Endothelial cell of umbilical vein (primary cell): Measurements from ENCODE around the gene TFDP1. TPM values are rescaled to one million over a fixed set of nuclear protein-coding genes. Genes with fewer than 3 reads are reported as not detected.

ENCODE experiments used
- BruUV-seq: library from RNA; stranded (reverse); fragments of 400-500 nt; replicated peaks from 2 replicates; lab custom pipeline; 2021; lab: Mats Ljungman, UMichigan
- CTCF ChIA-PET: fragments of 300-600, 350-600 bp; sonication (Branson Sonifier 250); formaldehyde crosslinking; loops from one replicate; lab custom pipeline; 2021; ENCODE audit warnings: antibody characterized with exemption, inconsistent platforms; lab: Charles Lee
- POLR2A ChIA-PET: fragments of 300-600, 350-600 bp; sonication (Branson Sonifier 250); formaldehyde crosslinking; loops from one replicate; lab custom pipeline; 2021; ENCODE audit warnings: antibody characterized with exemption, inconsistent platforms; lab: Charles Lee
- DNase-seq: peaks from one replicate; pipeline ENCODE4 v3.0.0-alpha.2; 2011; ENCODE audit warnings: low read depth, low spot score
- FAIRE-seq: peaks from 2 replicates; lab custom pipeline; 2011; peaks lifted over from hg19 to GRCh38; lab: Jason Lieb, UNC
- H2AFZ ChIP-seq: 2 replicates; pipeline ENCODE4 v1.6.0; 2012; ENCODE audit warnings: low read depth, low read length, control low read depth, inconsistent platforms
- H3K27ac ChIP-seq: 2 replicates; pipeline ENCODE4 v1.5.1; 2011; ENCODE audit warnings: low read depth, mild to moderate bottlenecking, control low read depth, low read length, moderate library complexity; ENCODE audit not compliant: insufficient read depth
- H3K27me3 ChIP-seq, 2 experiments: 2 replicates each; pipeline versions ENCODE4 v1.6.0 to v1.6.1; 2011; ENCODE audit warnings: low read length in 2 of 2, mixed read lengths in 1 of 2; ENCODE audit not compliant: control insufficient read depth in 2 of 2, insufficient read depth in 2 of 2
- H3K36me3 ChIP-seq, 2 experiments: 2 replicates in 1 of 2; 3 replicates in 1 of 2; pipeline ENCODE4 v1.5.1; 2011; ENCODE audit warnings: low read length in 2 of 2, mild to moderate bottlenecking in 1 of 2, moderate library complexity in 1 of 2; ENCODE audit not compliant: control insufficient read depth in 2 of 2, insufficient read depth in 2 of 2; ENCODE audit errors: extremely low read depth in 1 of 2
- H3K4me1 ChIP-seq: 3 replicates; pipeline ENCODE4 v1.5.1; 2011; ENCODE audit warnings: mild to moderate bottlenecking, low read length; ENCODE audit not compliant: control insufficient read depth, insufficient read depth; ENCODE audit errors: extremely low read depth
- H3K4me2 ChIP-seq: 2 replicates; pipeline ENCODE4 v1.6.1; 2011; ENCODE audit warnings: low read length, control low read depth, mixed read lengths; ENCODE audit not compliant: insufficient read depth
- H3K4me3 ChIP-seq, 3 experiments: fragments of 200-600 bp in 1 of 3; sonication (generic), shearing (Covaris generic) in 1 of 3; replicated peaks in 1 of 3; 2 replicates each; pipeline ENCODE4 v1.5.1; 2011 to 2016; ENCODE audit warnings: control low read depth in 3 of 3, low read length in 3 of 3, mild to moderate bottlenecking in 2 of 3, inconsistent platforms in 1 of 3, low read depth in 1 of 3, moderate library complexity in 1 of 3; ENCODE audit not compliant: insufficient read depth in 1 of 3
- H3K79me2 ChIP-seq: 2 replicates; pipeline ENCODE4 v1.6.0; 2012; ENCODE audit warnings: low read length, inconsistent platforms; ENCODE audit not compliant: control insufficient read depth, insufficient read depth
- H3K9ac ChIP-seq: replicated peaks from 2 replicates; pipeline ENCODE3; 2011; ENCODE audit warnings: low read length, control low read depth; ENCODE audit not compliant: insufficient read depth; ENCODE audit errors: extremely low read depth
- H3K9me1 ChIP-seq: replicated peaks from 3 replicates; pipeline ENCODE4 v1.6.0; 2011; ENCODE audit warnings: mild to moderate bottlenecking, low read length; ENCODE audit not compliant: control insufficient read depth, insufficient read depth; ENCODE audit errors: extremely low read depth
- H3K9me3 ChIP-seq: replicated peaks from 2 replicates; pipeline ENCODE4 v1.5.1; 2012; ENCODE audit warnings: low read length, inconsistent platforms; ENCODE audit not compliant: control insufficient read depth, insufficient read depth
- H4K20me1 ChIP-seq: replicated peaks from 2 replicates; pipeline ENCODE3; 2011; ENCODE audit warnings: mild to moderate bottlenecking, low read length; ENCODE audit not compliant: control insufficient read depth, insufficient read depth; ENCODE audit errors: extremely low read depth
- EZH2 ChIP-seq: IDR thresholded peaks from 2 replicates; pipeline ENCODE4 v1.6.1; 2012; ENCODE audit warnings: borderline replicate concordance, low read depth, mild to moderate bottlenecking, moderate library complexity, low read length, inconsistent platforms; ENCODE audit not compliant: severe bottlenecking
- FOS ChIP-seq: IDR thresholded peaks from 2 replicates; pipeline ENCODE4 v1.6.1; 2011; ENCODE audit warnings: mild to moderate bottlenecking, low read length, moderate library complexity, borderline replicate concordance; ENCODE audit not compliant: insufficient read depth
- GATA2 ChIP-seq: IDR thresholded peaks from 2 replicates; pipeline ENCODE4 v1.7.0; 2011; ENCODE audit warnings: low read depth, mild to moderate bottlenecking, moderate library complexity, mixed read lengths, low read length; ENCODE audit not compliant: insufficient read length, insufficient read depth
- JUN ChIP-seq: IDR thresholded peaks from 2 replicates; pipeline ENCODE4 v1.6.1; 2011; ENCODE audit warnings: borderline replicate concordance, low read depth; ENCODE audit not compliant: insufficient read length, insufficient read depth
- MYC ChIP-seq: IDR thresholded peaks from one replicate; pipeline ENCODE4 v1.6.1; 2011; ENCODE audit warnings: mild to moderate bottlenecking, low read depth, low read length
- POLR2A ChIP-seq: IDR thresholded peaks from 2 replicates; pipeline ENCODE4 v1.6.1; 2012; ENCODE audit warnings: low read depth, mild to moderate bottlenecking, control low read depth, low read length
- POLR2AphosphoS5 ChIP-seq: IDR thresholded peaks from 2 replicates; pipeline ENCODE4 v1.6.1; 2012; ENCODE audit warnings: low read depth, mild to moderate bottlenecking, control low read depth, low read length, moderate library complexity; ENCODE audit not compliant: insufficient read depth
- dilution Hi-C: fragments of 300-500 bp; cut with MboI; formaldehyde crosslinking; loops from one replicate; pipeline ENCODE4 v1.15.0; 2019; ENCODE audit warnings: low sequenced_read_pairs; ENCODE audit not compliant: extremely low pct_ligation_motif_present
- intact Hi-C: fragments of 100-400 bp; cut with micrococcal nuclease; formaldehyde crosslinking; loops from one replicate; pipeline ENCODE4 v1.10.0; 2022
- polyA plus RNA-seq, 4 experiments: library from polyadenylated mRNA; depleted of rRNA in 3 of 4; stranded (reverse) in 3 of 4; unstranded in 1 of 4; fragments of >200 nt; gene quantifications; 2 replicates each; pipeline versions ENCODE4 v1.2.1 to v1.2.3, GENCODE V29; 2011 to 2012; ENCODE audit warnings: missing spikeins in 1 of 4
- total RNA-seq: library from RNA; stranded (reverse); gene quantifications from 2 replicates; pipeline ENCODE4 v1.2.3, GENCODE V29; 2021
- TF ChIP-seq, protein P1 (sequence below), 2 donors: IDR thresholded peaks; 1 replicate in 1 of 2; 2 replicates in 1 of 2; pipeline ENCODE4 v1.5.1; 2011; ENCODE audit warnings: low read length in 2 of 2, mild to moderate bottlenecking in 2 of 2, moderate library complexity in 2 of 2, control low read depth in 1 of 2, inconsistent platforms in 1 of 2, low read depth in 1 of 2; ENCODE audit not compliant: insufficient read depth in 1 of 2; ENCODE audit errors: extremely low read depth in 1 of 2
- TF ChIP-seq, protein P2 (sequence below): IDR thresholded peaks from 2 replicates; pipeline ENCODE4 v1.6.1; 2011; ENCODE audit not compliant: insufficient read depth, insufficient read length

Gene TFDP1
- total and polyA plus RNA-seq, 2 donors (not counting 3 experiments of a cell fraction or from before 2014, with no cell fraction given): 64.3 to 137 TPM

DNA sequence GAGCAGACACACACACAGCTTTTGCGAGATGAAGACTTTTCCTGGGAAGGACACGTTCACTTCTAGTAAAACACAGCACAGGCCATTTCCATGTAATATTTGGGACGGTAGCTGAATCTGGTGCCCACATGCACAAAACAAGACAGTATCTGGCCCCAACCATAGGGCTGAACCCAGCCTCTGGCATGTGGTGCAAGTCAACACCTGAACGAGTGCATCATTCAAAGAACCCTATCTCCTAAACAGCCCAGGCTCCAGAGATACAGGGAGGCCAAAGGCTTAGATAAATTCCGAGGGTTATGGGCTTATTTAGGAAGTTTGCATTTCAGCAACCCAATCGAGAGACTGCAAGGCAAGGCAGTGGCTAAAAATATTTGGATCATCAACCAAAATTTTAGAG lies 2.7 kb upstream of the TFDP1 start:
- CTCF ChIA-PET: no interaction called here
- DNase-seq (no peak), FAIRE-seq (no peak)
- dilution Hi-C loops: no loop called here
- Histone ChIP-seq H3K9me1 (no peaks in the 10 kb centered on the region), H3K4me1 (peaks cover 7% of the 10 kb centered on the region), H3K9me3 (no peaks in the 10 kb centered on the region), H3K4me3 (no peak overlapping the region), H3K79me2 (peaks cover 17% of the 10 kb centered on the region), H3K27ac (no peak overlapping the region), H3K4me2 (no peak overlapping the region), H2AFZ (no peak overlapping the region), H4K20me1 (no peaks in the 10 kb centered on the region), H3K27me3 (peaks cover 2 to 21% of the 10 kb centered on the region in 2 experiments), H3K9ac (no peak overlapping the region), H3K36me3 (peaks cover 3% of the 10 kb centered on the region in 2 experiments)
- no TSS peak for BruUV-seq
- intact Hi-C loops: no loop called here
- TF ChIP-seq FOS (no peak), EZH2 (no peak), POLR2AphosphoS5 (no peak), POLR2A (no peak), GATA2 (no peak), JUN (no peak), MYC (no peak)
- TF ChIP-seq, protein P1, sequence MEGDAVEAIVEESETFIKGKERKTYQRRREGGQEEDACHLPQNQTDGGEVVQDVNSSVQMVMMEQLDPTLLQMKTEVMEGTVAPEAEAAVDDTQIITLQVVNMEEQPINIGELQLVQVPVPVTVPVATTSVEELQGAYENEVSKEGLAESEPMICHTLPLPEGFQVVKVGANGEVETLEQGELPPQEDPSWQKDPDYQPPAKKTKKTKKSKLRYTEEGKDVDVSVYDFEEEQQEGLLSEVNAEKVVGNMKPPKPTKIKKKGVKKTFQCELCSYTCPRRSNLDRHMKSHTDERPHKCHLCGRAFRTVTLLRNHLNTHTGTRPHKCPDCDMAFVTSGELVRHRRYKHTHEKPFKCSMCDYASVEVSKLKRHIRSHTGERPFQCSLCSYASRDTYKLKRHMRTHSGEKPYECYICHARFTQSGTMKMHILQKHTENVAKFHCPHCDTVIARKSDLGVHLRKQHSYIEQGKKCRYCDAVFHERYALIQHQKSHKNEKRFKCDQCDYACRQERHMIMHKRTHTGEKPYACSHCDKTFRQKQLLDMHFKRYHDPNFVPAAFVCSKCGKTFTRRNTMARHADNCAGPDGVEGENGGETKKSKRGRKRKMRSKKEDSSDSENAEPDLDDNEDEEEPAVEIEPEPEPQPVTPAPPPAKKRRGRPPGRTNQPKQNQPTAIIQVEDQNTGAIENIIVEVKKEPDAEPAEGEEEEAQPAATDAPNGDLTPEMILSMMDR (IDR thresholded peaks at IDR 0.05; ENCODE audit: extremely low read depth in 1 of 2, insufficient read depth in 1 of 2, low read depth in 1 of 2, low read length in 2 of 2): no peak
- TF ChIP-seq, protein P2, sequence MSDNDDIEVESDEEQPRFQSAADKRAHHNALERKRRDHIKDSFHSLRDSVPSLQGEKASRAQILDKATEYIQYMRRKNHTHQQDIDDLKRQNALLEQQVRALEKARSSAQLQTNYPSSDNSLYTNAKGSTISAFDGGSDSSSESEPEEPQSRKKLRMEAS: no peak
- POLR2A ChIA-PET: no interaction called here
